Endothelial cell of hepatic sinusoid (primary cell): ENCODE measurements around the gene ZNF12.
"Not testable (repeated sequence)": the region's sequence is repeated elsewhere in the genome, so short reads cannot be mapped to it uniquely, and the experiment has no call there.

Experiments used
- in situ Hi-C: cut with HindIII; loops from 2 replicates; pipeline ENCODE4 v1.10.0; 2017; ENCODE audit warnings: low sequenced_read_pairs

Gene ZNF12

DNA sequence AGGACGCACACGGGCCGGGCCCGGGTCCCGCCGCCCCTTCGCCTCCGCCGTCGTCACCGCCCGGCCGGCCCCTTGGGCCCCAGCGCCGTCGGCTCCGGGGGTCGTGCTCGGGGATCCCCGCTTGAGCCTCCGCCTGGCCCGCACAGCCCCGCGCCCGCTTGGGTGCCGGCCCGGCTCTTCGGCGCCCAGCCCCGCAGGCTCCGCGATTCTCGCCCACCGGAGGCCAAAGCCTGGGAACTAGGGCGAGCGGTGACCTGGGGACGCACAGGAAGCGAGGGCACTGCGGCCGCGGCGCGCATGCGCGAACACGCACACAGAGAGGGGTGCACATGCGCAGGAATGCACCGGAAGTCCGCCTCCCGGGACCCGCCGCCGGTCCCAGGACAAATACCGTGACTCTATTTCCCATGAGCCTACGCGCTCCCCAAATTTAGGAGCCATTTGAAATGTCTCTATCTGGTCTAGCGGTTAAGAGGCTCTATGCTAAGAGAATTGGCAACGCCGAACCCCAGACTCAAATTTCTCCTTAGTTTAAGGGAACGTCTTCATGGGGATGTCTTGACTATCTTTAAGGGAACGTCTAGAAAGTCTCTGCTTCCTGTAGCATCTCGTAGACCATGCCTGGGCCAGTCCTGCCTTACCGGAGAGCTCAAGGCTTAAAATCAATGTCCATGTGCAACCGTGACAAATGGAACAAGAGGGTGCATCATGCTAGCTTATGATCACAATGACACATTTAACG is at the start of gene ZNF12:
Gene ZNF12, minus strand, starts transcription at position 282 of the 742 bp plus-strand sequence. CDS start 1,774 bp downstream, outside the sequence.
- in situ Hi-C loops: no loop called here

GRCh38 chr7:6753964-6754363 is 47.2 kb upstream of the ZNF12 start, which contains the start of gene RSPH10B2:
Gene RSPH10B2, plus strand, starts transcription at chr7:6754103. Its CDS starts 3,575 bp downstream, at chr7:6757678.
- in situ Hi-C loops: not testable (repeated sequence)

DNA sequence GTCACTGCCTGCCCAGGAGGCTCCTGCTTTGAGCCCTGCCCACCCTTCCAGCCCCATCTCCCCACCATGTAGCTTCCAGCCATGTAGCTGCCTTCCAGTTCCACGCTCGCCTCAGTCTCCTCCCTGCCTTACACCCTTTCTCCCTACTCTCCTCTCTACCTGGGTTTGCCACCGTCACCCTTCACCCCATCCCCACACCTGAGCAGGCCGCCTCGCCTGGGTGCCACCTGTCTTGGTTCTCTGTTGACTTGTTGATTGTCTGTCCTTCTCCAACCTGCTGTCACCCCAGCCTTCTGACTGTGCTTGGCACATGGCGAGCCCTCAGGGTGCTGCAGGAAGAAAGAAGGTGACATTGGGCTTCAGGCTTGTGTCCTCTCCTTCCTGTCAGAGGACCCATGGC is 43.4 kb upstream of the ZNF12 start:
- in situ Hi-C loops: not testable (repeated sequence)

GRCh38 chr7:6749335-6749734 is 42.6 kb upstream of the ZNF12 start:
- in situ Hi-C loops: not testable (repeated sequence)

- in situ Hi-C loops: not testable (repeated sequence)
Measured at GRCh38 chr7:6744410-6745100, 37.8 kb upstream of the ZNF12 start.

DNA sequence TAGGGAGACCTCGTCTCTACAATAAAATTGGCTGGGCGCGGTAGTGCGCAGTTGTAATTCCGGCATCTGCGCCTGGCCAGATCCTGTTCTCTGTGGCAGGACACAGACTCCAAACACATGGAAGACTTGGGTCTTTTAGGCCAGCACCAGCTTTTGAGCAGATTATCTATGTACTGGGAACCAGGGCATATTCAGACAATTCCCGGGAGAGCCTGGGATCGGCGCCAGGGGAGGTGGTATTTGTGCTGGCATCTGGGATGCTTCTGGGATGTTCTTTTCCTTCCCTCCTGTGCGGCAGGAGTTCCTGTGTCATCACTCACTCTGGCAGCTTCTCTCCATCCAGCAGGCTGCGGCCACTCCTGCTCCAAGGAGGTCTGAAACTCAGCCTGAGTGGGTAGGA is 31.7 kb upstream of the ZNF12 start:
- in situ Hi-C loops: not testable (repeated sequence)

- in situ Hi-C loops: no loop called here
Measured at GRCh38 chr7:6730343-6730633, 23.5 kb upstream of the ZNF12 start.

DNA sequence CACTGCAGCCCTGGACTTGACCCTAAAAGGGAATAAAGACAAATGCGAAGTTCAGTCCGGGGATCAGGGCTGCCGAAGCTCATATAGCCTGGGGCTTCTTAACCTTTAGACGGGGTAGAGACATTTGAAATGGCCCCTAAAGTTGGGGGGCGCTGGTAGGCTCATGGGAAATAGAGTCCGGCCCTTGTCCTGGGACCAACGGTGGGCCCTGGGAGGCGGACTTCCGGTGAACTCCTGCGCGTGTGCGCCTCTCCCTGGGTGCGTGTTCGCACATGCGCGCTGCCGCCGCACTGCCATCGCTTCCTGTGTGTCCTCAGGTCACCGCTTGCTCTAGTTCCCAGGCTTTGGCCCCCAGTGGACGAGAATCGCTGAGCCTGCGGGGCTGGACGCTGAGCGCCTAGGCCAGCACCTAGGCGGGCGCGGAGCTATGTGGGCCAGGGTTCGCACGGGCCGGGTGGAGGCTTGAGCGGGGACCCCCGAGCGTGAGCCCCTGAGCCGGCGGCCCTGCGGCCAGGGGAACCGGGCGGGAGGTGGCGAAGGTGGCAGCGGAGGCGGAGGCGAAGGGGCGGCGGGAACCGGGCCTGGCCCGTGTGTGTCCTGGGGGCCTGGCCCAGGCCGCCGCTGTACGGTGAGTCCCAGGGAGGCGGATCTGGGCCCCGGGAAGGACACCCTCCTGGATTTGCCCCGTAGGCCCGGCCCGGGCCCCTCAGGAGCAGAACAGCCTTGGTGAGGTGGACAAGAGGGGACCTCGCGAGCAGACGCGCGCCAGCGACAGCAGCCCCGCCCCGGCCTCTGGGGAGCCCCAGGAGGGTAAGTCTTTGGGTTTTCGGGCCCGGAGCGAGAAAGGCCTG is 23.0 kb upstream of the ZNF12 start:
- in situ Hi-C loops: no loop called here

DNA sequence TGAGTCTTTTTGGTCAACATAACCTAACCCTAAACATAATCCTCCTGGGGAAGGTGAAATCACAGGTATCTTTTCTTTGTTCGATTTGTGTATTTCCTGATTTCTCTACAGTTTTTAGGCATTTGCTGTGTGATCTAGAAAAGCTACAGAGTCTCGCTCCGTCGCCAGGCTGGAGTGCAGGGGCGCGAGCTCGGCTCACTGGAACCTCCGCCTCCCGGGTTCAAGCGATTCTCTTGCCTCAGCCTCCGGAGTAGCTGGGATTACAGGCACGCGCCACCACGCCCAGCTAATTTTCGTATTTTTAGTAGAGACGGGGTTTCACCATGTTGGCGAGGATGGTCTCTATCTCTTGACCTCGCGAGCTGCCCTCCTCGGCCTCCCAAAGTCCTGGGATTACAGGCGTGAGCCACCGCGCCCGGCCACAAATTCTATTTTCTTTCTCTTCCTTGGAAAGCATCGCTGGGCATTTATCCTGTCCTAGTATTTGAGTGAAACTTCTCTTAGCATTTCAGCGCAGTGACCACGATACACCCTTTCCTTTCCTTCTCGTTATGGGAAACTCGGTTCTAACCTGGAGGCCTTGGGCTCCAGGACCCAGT is 22.2 kb upstream of the ZNF12 start:
- in situ Hi-C loops: not testable (repeated sequence)

DNA sequence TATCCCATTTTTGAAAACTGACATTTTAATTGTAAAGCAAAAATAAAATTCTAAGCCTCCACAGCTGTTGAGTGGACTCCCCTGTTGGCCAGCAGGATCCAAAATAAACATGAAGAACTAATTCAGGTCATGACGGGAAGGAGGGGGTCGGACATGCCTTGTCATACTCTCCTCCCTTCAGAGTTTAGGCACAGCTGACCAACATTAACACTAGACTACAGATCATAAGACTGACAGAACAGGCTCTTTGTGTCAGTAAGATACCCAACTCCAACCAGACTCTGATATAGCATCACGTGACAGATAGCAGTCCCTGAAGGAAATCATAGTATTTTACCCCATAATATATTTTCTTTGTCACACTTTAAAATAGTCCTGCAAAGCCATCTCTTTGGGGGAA is 20.9 kb upstream of the ZNF12 start:
- in situ Hi-C loops: no loop called here

DNA sequence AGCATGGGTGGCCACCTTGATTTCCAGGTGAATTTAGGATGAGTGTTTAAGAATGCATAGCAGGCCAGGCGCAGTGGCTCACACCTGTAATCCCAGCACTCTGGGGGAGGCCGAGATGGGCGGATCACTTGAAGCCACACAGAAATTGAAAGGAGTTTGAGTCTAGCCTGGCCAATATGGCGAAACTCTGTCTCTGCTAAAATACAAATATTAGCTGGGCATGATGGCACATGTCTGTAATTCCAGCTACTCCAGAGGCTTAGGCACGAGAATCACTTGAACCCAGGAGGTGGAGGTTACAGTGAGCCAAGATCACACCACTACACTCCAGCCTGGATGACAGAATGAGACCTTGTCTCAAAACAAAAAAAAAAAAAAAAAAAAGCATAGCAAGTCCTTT is 19.6 kb upstream of the ZNF12 start:
- in situ Hi-C loops: not testable (repeated sequence)

- in situ Hi-C loops: no loop called here
Measured at GRCh38 chr7:6725003-6725402, 18.3 kb upstream of the ZNF12 start.

DNA sequence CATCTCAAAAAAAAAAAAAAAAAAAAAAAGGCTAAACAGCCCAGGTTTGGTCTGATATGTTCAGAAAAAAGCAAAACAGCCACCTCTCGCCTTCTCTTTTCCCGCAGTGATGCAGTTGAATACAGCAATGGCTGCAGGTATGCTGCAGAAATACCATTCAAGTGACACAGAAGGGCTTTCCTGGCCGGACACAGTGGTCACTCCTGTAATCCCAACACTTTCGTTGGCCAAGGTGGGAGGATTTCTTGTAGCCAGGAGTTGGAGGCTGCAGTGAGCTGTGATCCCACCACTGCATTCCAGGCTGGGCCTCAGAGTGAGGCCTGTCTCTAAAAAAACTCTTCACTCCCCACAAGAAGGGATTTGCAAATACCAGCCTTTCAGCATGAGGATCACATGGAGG is 17.6 kb upstream of the ZNF12 start:
- in situ Hi-C loops: not testable (repeated sequence)

DNA sequence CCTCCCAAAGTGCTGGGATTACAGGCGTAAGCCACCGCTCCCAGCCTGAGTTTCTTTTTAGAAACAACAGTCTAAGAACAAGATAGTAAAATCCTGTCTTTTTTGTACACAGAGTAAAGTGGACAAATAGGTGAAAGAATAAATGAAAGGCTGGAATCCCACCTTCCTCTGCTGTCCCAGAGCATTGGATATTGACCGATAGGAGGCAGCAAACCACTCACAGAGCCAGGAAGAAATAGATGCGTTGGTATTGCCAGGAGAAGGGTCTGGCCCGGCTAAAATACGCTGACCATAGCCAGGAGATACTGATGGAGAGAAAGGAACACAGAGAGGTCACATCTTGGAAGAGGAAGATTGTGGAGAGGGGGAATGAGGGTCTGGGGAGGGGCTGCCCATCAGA is 11.4 kb upstream of the ZNF12 start:
- in situ Hi-C loops: no loop called here

- in situ Hi-C loops: not testable (repeated sequence)
Measured at GRCh38 chr7:6715898-6716297, 9.2 kb upstream of the ZNF12 start.

GRCh38 chr7:6714360-6714759 is 7.6 kb upstream of the ZNF12 start:
- in situ Hi-C loops: no loop called here

DNA sequence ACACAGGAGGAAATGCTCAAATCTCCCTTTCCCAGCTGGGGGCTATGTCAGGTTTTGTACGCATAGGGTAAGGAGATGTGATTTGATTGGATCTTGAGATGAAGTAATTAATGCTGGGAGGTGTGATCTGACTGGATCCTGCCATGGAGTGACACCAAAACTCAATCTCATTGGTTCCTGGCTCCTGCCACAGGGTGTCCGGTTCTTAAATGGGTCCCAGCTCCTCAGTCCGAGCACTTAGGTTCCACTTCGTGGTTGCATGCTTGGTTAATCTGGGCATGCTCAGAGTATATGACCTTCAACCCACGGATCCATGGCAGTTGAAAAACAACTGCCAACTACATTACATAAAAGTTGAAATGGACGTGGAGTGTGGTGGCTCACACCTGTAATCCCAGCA is 3.1 kb upstream of the ZNF12 start:
- in situ Hi-C loops: no loop called here

- in situ Hi-C loops: no loop called here
Measured at GRCh38 chr7:6708304-6708703, 1.6 kb upstream of the ZNF12 start.

GRCh38 chr7:6705959-6706665 is 635 bp downstream of the ZNF12 start:
- in situ Hi-C loops: no loop called here

DNA sequence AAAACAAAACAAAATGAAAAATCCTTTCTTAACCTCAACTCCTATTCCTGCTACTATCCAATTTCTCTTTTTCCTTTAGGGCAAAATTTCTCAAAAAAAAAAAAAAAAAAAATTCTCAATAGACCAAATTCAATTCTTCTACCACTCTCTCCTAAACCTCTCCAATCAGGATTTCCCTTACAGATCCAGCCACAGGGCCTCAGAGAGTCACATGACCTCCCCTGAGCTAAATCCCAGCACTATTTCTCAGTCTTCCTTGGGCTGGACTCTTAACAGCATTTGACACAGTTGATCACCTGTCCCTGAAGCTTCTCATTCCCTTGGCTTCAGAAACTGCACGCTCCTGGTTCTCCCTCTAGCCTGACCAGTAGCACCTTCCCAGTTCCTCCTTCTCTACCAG is 4.9 kb downstream of the ZNF12 start:
- in situ Hi-C loops: no loop called here

DNA sequence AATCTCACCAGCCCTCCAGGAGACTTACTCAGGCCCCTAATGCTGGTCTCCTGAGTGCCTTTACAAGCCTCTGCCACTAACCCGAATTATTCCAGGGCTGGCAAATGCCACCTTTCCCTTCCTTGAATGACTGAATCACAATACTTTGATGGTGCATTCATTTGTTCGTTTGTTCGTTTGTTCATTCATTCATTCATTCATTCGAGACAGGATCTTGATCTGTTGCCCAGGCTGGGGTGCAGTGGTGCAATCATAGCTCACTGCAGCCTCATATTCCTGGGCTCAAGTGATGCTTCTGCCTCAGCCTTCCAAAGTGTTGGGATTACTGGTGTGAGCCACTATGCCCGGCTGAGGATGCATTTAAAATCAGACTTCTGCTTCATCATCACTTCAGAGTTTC is 6.0 kb downstream of the ZNF12 start:
- in situ Hi-C loops: no loop called here
